GM21360 (cell line): ENCODE results near the gene TFDP2.
"Not testable (repeated sequence)": the region's sequence is repeated elsewhere in the genome, so short reads cannot be mapped to it uniquely, and the experiment has no call there.

Experiments
- ATAC-seq: cut with Tn5 transposase; IDR thresholded peaks from one replicate; pipeline ENCODE4 v1.9.1; 2021; ENCODE audit warnings: mild to moderate bottlenecking, moderate library complexity; ENCODE audit not compliant: unreplicated experiment

The TFDP2 gene

GRCh38 chr3:142075656-142076055, 73.7 kb downstream of the TFDP2 start:
- not testable (repeated sequence) for ATAC-seq

- ATAC-seq, result no peak
Measured at GRCh38 chr3:142072816-142073215, 76.5 kb downstream of the TFDP2 start.

GRCh38 chr3:142065932-142066331, 83.4 kb downstream of the TFDP2 start:
- no peak for ATAC-seq

GRCh38 chr3:142065344-142065743, 84.0 kb downstream of the TFDP2 start:
- no peak for ATAC-seq

GRCh38 chr3:142064454-142064853, 84.9 kb downstream of the TFDP2 start:
- ATAC-seq, result no peak

GRCh38 chr3:142057331-142057725, 92.0 kb downstream of the TFDP2 start:
- no peak for ATAC-seq

- no peak for ATAC-seq
Measured at GRCh38 chr3:142056656-142057330, 92.6 kb downstream of the TFDP2 start.

GRCh38 chr3:142053835-142054234, 95.5 kb downstream of the TFDP2 start:
- ATAC-seq, result no peak

GRCh38 chr3:142053244-142053643, 96.1 kb downstream of the TFDP2 start:
- no peak for ATAC-seq

- ATAC-seq, result no peak
Measured at GRCh38 chr3:142051351-142051750, 98.0 kb downstream of the TFDP2 start.

- ATAC-seq, result no peak
Measured at GRCh38 chr3:142047021-142047369, 102.3 kb downstream of the TFDP2 start.

GRCh38 chr3:142046320-142047020, 102.9 kb downstream of the TFDP2 start:
- ATAC-seq, result no peak

- no peak for ATAC-seq
Measured at GRCh38 chr3:142040941-142041491, 108.3 kb downstream of the TFDP2 start.

GRCh38 chr3:142035308-142035922, 113.9 kb downstream of the TFDP2 start:
- ATAC-seq, result no peak

- ATAC-seq, result no peak
Measured at GRCh38 chr3:142033292-142033691, 116.1 kb downstream of the TFDP2 start.

- ATAC-seq, result no peak
Measured at GRCh38 chr3:142031575-142031974, 117.8 kb downstream of the TFDP2 start.

GRCh38 chr3:142029791-142030190, 119.6 kb downstream of the TFDP2 start:
- no peak for ATAC-seq

GRCh38 chr3:142029052-142029642, 120.2 kb downstream of the TFDP2 start:
- peak; percentile 55 for ATAC-seq

GRCh38 chr3:142028243-142028777, 121.0 kb downstream of the TFDP2 start:
- peak; percentile 50 for ATAC-seq

- ATAC-seq, result no peak
Measured at GRCh38 chr3:142027735-142028134, 121.6 kb downstream of the TFDP2 start.

GRCh38 chr3:142027300-142027699, 122.0 kb downstream of the TFDP2 start:
- no peak for ATAC-seq
